ENCODE measurements around the gene CUBN.

GRCh38 chr10:17146892-17147291 lies 17.3 kb upstream of the CUBN start:
- TF ChIP-seq CTCF (IDR thresholded peaks at IDR 0.05) (no peak), POLR2AphosphoS5 (IDR thresholded peaks at IDR 0.05) (no peak), EP300 (IDR thresholded peaks at IDR 0.05) (no peak), POLR2A (IDR thresholded peaks at IDR 0.05) (no peak)
